Spleen (tissue), 11 donors: Measurements from ENCODE around the gene SETMAR. TPM values are rescaled to one million over a fixed set of nuclear protein-coding genes. Genes with fewer than 3 reads are reported as not detected.

ENCODE experiments used
- DNase-seq: peaks from one replicate; pipeline ENCODE4 v3.0.0-alpha.2; 2020
- H3K27ac ChIP-seq, 8 donors: fragments of 200-600 bp; sonication (generic) in 7 of 8; 1 replicate in 4 of 8; 2 replicates in 4 of 8; pipeline versions ENCODE4 v1.5.0 to v1.8.0; 2016 to 2021; ENCODE audit warnings: inconsistent platforms in 4 of 8, mild to moderate bottlenecking in 4 of 8, moderate library complexity in 1 of 8
- H3K27me3 ChIP-seq, 7 donors: fragments of 200-600 bp; sonication (generic) in 6 of 7; replicated peaks in 1 of 7; 1 replicate in 4 of 7; 2 replicates in 3 of 7; pipeline versions ENCODE4 v1.5.0 to v1.8.0; 2016 to 2021; ENCODE audit warnings: inconsistent platforms in 3 of 7, mild to moderate bottlenecking in 1 of 7
- H3K36me3 ChIP-seq, 6 donors: fragments of 200-600 bp; sonication (generic) in 5 of 6; 1 replicate in 4 of 6; 2 replicates in 2 of 6; pipeline versions ENCODE4 v1.5.0 to v1.8.0; 2016 to 2021; ENCODE audit warnings: inconsistent platforms in 2 of 6
- H3K4me1 ChIP-seq, 6 donors: fragments of 200-600 bp; sonication (generic) in 5 of 6; 1 replicate in 3 of 6; 2 replicates in 3 of 6; pipeline versions ENCODE4 v1.5.0 to v1.8.0; 2016 to 2021; ENCODE audit warnings: inconsistent platforms in 3 of 6
- H3K4me3 ChIP-seq, 8 donors: fragments of 200-600 bp; sonication (generic) in 7 of 8; 1 replicate in 4 of 8; 2 replicates in 4 of 8; pipeline versions ENCODE4 v1.5.0 to v1.8.0; 2016 to 2021; ENCODE audit warnings: inconsistent platforms in 4 of 8, mild to moderate bottlenecking in 4 of 8, moderate library complexity in 2 of 8
- H3K9me3 ChIP-seq, 8 donors: fragments of 200-600 bp; sonication (generic) in 7 of 8; 1 replicate in 4 of 8; 2 replicates in 4 of 8; pipeline versions ENCODE4 v1.5.0 to v1.8.0; 2016 to 2021; ENCODE audit warnings: inconsistent platforms in 4 of 8
- CTCF ChIP-seq, 11 experiments: fragments of 200-600 bp in 7 of 11; fragments of 450-650 bp in 4 of 11; sonication (generic) in 4 of 11; IDR thresholded peaks in 8 of 11; conservative IDR thresholded peaks in 3 of 11; 1 replicate in 7 of 11; 2 replicates in 4 of 11; pipeline versions ENCODE4 v1.4.0 to v1.8.0; 2016 to 2021; ENCODE audit warnings: antibody characterized with exemption in 11 of 11, inconsistent platforms in 4 of 11, mild to moderate bottlenecking in 1 of 11
- POLR2A ChIP-seq, 3 donors: fragments of 450-650 bp; IDR thresholded peaks; one replicate each; pipeline ENCODE4 v1.5.1; 2017; ENCODE audit warnings: antibody characterized with exemption in 3 of 3, mild to moderate bottlenecking in 1 of 3
- POLR2AphosphoS5 ChIP-seq, 3 donors: sonication (generic); formaldehyde crosslinking; IDR thresholded peaks; one replicate each; pipeline ENCODE4 v1.5.1; 2017; ENCODE audit warnings: antibody characterized with exemption in 3 of 3
- WGBS, 5 donors: extraction: QIAGEN DNeasy Blood & Tissue Kit in 3 of 5; methylation state at CpG; one replicate each; pipeline versions ENCODE4 v1.1.5 to v1.1.7; 2013 to 2018; 5-methylcytosine and 5-hydroxymethylcytosine counted together
- intact Hi-C: fragments of 100-400 bp; cut with DNase I; formaldehyde crosslinking; loops from one replicate; pipeline ENCODE4 v1.15.0; 2023; ENCODE audit warnings: low total_unique reads
- polyA plus RNA-seq, 3 donors: library from polyadenylated mRNA; stranded (reverse); fragments of 200-250 nt; gene quantifications; one replicate each; pipeline ENCODE4 v1.2.1, GENCODE V29; 2013
- total RNA-seq, 7 donors: library from RNA; depleted of rRNA in 3 of 7; stranded (reverse); fragments of >200 nt in 3 of 7; fragmentation: NEBNext Ultra II Directional in 4 of 7; extraction: Animal tissue kit (Norgen Biotek cat#: 25700) in 4 of 7; gene quantifications; one replicate each; pipeline versions ENCODE4 v1.1.0 to v1.2.1, GENCODE V29; 2016 to 2021
- donor health status: healthy with polysubstance abuse.
- donor health status: DM: no; HTN: no; CAD: no; lungs with moderate emphysema.
- donor health status: DM: no; HTN: no; CAD: no.
- donor health status: Bipolar disorder and iron deficiency.
- donor health status: healthy.
- donor health status: DM: no; HTN: no; CAD: no.
- donor health status: DM: yes; HTN: yes; CAD: no.

Gene SETMAR
- total and polyA plus RNA-seq, 10 donors: 7.8 to 17.8 (median 10.1) TPM

GRCh38 chr3:4359805-4360502, 56.8 kb downstream of the SETMAR start:
- intact Hi-C loops: no loop called here
- Histone ChIP-seq H3K9me3 (no peaks in the 10 kb centered on the region), H3K36me3 (peaks cover 0 to 31% (median 2%) of the 10 kb centered on the region in 6 donors), H3K4me3 (no peak overlapping the region), H3K27me3 (no peaks in the 10 kb centered on the region), H3K4me1 (peaks cover 0 to 18% (median 9%) of the 10 kb centered on the region in 6 donors), H3K27ac (no peak overlapping the region)
- 88 to 96% (median 91%) methylated on average over 12 of the region's 12 CpGs for WGBS, 5 donors
- no peak for DNase-seq
- TF ChIP-seq CTCF (IDR thresholded peaks at IDR 0.05 in 8 of 11, conservative IDR thresholded peaks at IDR 0.05 in 3 of 11): no peak
- no peak for TF ChIP-seq POLR2A (IDR thresholded peaks at IDR 0.05)
- TF ChIP-seq POLR2AphosphoS5 (IDR thresholded peaks at IDR 0.05): no peak

- Histone ChIP-seq H3K36me3 (peaks cover 0 to 31% (median 2%) of the 10 kb centered on the region in 6 donors), H3K4me1 (peaks cover 0 to 9% (median 6%) of the 10 kb centered on the region in 6 donors), H3K27ac (no peak overlapping the region), H3K27me3 (no peaks in the 10 kb centered on the region), H3K9me3 (no peaks in the 10 kb centered on the region), H3K4me3 (no peak overlapping the region)
- TF ChIP-seq POLR2A (IDR thresholded peaks at IDR 0.05) (no peak), POLR2AphosphoS5 (IDR thresholded peaks at IDR 0.05) (no peak), CTCF (IDR thresholded peaks at IDR 0.05 in 8 of 11, conservative IDR thresholded peaks at IDR 0.05 in 3 of 11) (no peak)
- 84 to 94% (median 90%) methylated on average over 6 of the region's 6 CpGs for WGBS, 5 donors
- DNase-seq: no peak
- intact Hi-C loops: no loop called here
These were observed 57.6 kb downstream of the SETMAR start for GRCh38 chr3:4360817-4361216.

GRCh38 chr3:4362523-4362922, 59.4 kb downstream of the SETMAR start:
- Histone ChIP-seq H3K4me3 (no peak overlapping the region), H3K27ac (no peak overlapping the region), H3K27me3 (no peaks in the 10 kb centered on the region), H3K4me1 (no peaks in the 10 kb centered on the region), H3K36me3 (peaks cover 0 to 31% (median 2%) of the 10 kb centered on the region in 6 donors), H3K9me3 (no peaks in the 10 kb centered on the region)
- intact Hi-C loops: no loop called here
- WGBS, 5 donors: 92 to 97% (median 95%) methylated on average over 2 of the region's 2 CpGs
- no peak for DNase-seq
- TF ChIP-seq CTCF (IDR thresholded peaks at IDR 0.05 in 8 of 11, conservative IDR thresholded peaks at IDR 0.05 in 3 of 11): no peak
- TF ChIP-seq POLR2A (IDR thresholded peaks at IDR 0.05): no peak
- TF ChIP-seq POLR2AphosphoS5 (IDR thresholded peaks at IDR 0.05): no peak

Other genes starting within 250 kb of the SETMAR start
- gene SUMF1, start 163.9 kb downstream of the SETMAR start, total RNA-seq: 10 to 100 TPM; 23.6 to 53.0 (median 38.8) TPM
- gene SUMF1, start 163.9 kb downstream of the SETMAR start, polyA plus RNA-seq: 10 to 100 TPM in 2 of 3 donors, 1 to 10 TPM in 1; 6.3 to 13.1 (median 12.1) TPM
- 100 to 1,000 TPM; 109 to 194 (median 131) TPM for gene ITPR1, start 190.0 kb downstream of the SETMAR start, total RNA-seq
- 10 to 100 TPM; 17.5 to 20.0 (median 19.7) TPM for gene ITPR1, start 190.0 kb downstream of the SETMAR start, polyA plus RNA-seq